HUDEP-2 (cell line): ENCODE measurements around the gene CCDC170.
"Not testable (repeated sequence)": the region's sequence is repeated elsewhere in the genome, so short reads cannot be mapped to it uniquely, and the experiment has no call there.

Source experiments
- DNase-seq, 76 experiments: peaks; one replicate each; lab custom pipeline; 2025; ENCODE audit not compliant: unreplicated experiment in 76 of 76; lab: John Stamatoyannopoulos, UW

Gene CCDC170

GRCh38 chr6:151493161-151493803 is 535 bp upstream of the CCDC170 start:
- DNase-seq = no peak

GRCh38 chr6:151494235-151494935 is 568 bp downstream of the CCDC170 start:
- DNase-seq = no peak

- no peak for DNase-seq
Observed at GRCh38 chr6:151494936-151495320, 1.1 kb downstream of the CCDC170 start.

- DNase-seq = no peak
Observed at GRCh38 chr6:151495380-151495779, 1.6 kb downstream of the CCDC170 start.

GRCh38 chr6:151497905-151498304 is 4.1 kb downstream of the CCDC170 start:
- no peak for DNase-seq

GRCh38 chr6:151498327-151498726 is 4.5 kb downstream of the CCDC170 start:
- no peak for DNase-seq

GRCh38 chr6:151499551-151499950 is 5.7 kb downstream of the CCDC170 start:
- DNase-seq = no peak

- DNase-seq = no peak
Observed at GRCh38 chr6:151501511-151502136, 7.8 kb downstream of the CCDC170 start.

- no peak for DNase-seq
Observed at GRCh38 chr6:151502499-151502898, 8.7 kb downstream of the CCDC170 start.

GRCh38 chr6:151506761-151507160 is 12.9 kb downstream of the CCDC170 start:
- no peak for DNase-seq

GRCh38 chr6:151509048-151509447 is 15.2 kb downstream of the CCDC170 start:
- DNase-seq = no peak

GRCh38 chr6:151512481-151512880 is 18.7 kb downstream of the CCDC170 start:
- DNase-seq = no peak

- DNase-seq = no peak
Observed at GRCh38 chr6:151514000-151514730, 20.3 kb downstream of the CCDC170 start.

GRCh38 chr6:151518992-151519391 is 25.2 kb downstream of the CCDC170 start:
- DNase-seq = not testable (repeated sequence)

GRCh38 chr6:151523034-151523433 is 29.2 kb downstream of the CCDC170 start:
- no peak for DNase-seq

GRCh38 chr6:151524059-151524458 is 30.2 kb downstream of the CCDC170 start:
- DNase-seq = peak in 10 of 76 experiments; percentile 5 to 49 (median 16)

- DNase-seq = no peak
Observed at GRCh38 chr6:151534576-151534975, 40.8 kb downstream of the CCDC170 start.

GRCh38 chr6:151535476-151536187 is 41.8 kb downstream of the CCDC170 start:
- no peak for DNase-seq

- no peak for DNase-seq
Observed at GRCh38 chr6:151536188-151536479, 42.3 kb downstream of the CCDC170 start.

GRCh38 chr6:151537556-151537955 is 43.7 kb downstream of the CCDC170 start:
- DNase-seq = no peak
